Kidney epithelial cell (primary cell): ENCODE results near the gene DHFR2. TPM values are rescaled to one million over a fixed set of nuclear protein-coding genes. Genes with fewer than 3 reads are reported as not detected.
"Not testable (repeated sequence)": the region's sequence is repeated elsewhere in the genome, so short reads cannot be mapped to it uniquely, and the experiment has no call there.

Experiments used
- DNase-seq: peaks from one replicate; pipeline ENCODE4 v3.0.0-alpha.2; 2010; ENCODE audit warnings: low read depth
- H3K27me3 ChIP-seq: 2 replicates; pipeline ENCODE4 v1.6.0; 2011; ENCODE audit warnings: low read length; ENCODE audit not compliant: control insufficient read depth, insufficient read depth
- H3K36me3 ChIP-seq: 2 replicates; pipeline ENCODE4 v1.5.1; 2011; ENCODE audit warnings: low read length; ENCODE audit not compliant: control insufficient read depth, insufficient read depth
- H3K4me3 ChIP-seq: 2 replicates; pipeline ENCODE4 v1.5.1; 2011; ENCODE audit warnings: low read depth, mild to moderate bottlenecking, control low read depth, low read length
- total RNA-seq: library from RNA; depleted of rRNA; stranded (reverse); fragments of >200 nt; gene quantifications from 2 replicates; pipeline ENCODE4 v1.2.3, GENCODE V29; 2015
- TF ChIP-seq, protein P1 (sequence below): IDR thresholded peaks from 2 replicates; pipeline ENCODE4 v1.5.1; 2011; ENCODE audit warnings: mild to moderate bottlenecking, moderate library complexity, low read length, control low read depth, inconsistent platforms; ENCODE audit not compliant: insufficient read depth, poor library complexity, severe bottlenecking

DHFR2 gene
- total RNA-seq, 1 donor from 2014 or later = 2.1 TPM

DNA sequence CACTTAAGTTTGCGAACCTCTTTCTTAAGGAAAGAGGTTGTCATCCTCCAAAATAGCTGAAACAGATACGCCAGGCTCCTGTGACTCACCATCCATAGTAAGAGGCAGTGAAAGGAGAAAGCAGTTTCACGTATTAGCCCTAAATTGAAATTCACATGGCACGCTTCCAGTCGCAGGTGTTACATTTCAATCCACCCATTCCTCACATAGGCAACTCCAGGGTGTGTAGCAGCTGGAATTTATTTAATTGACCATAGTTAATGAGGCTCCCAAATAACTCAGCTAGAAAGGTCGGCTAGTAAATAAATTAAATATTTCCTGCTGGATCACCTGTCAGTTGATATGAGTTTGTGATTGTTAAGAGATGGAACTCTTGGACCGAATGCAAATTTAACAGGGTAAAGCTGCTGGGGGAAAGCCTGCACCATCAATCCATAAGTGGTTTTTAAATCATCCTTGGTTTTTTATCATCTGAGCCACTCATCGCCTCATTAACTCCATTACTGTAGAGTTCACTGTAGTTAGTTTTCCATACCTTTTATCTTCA, 19.7 kb upstream of the DHFR2 start:
- H3K4me3 ChIP-seq = no peak overlapping the region
- TF ChIP-seq, protein P1, sequence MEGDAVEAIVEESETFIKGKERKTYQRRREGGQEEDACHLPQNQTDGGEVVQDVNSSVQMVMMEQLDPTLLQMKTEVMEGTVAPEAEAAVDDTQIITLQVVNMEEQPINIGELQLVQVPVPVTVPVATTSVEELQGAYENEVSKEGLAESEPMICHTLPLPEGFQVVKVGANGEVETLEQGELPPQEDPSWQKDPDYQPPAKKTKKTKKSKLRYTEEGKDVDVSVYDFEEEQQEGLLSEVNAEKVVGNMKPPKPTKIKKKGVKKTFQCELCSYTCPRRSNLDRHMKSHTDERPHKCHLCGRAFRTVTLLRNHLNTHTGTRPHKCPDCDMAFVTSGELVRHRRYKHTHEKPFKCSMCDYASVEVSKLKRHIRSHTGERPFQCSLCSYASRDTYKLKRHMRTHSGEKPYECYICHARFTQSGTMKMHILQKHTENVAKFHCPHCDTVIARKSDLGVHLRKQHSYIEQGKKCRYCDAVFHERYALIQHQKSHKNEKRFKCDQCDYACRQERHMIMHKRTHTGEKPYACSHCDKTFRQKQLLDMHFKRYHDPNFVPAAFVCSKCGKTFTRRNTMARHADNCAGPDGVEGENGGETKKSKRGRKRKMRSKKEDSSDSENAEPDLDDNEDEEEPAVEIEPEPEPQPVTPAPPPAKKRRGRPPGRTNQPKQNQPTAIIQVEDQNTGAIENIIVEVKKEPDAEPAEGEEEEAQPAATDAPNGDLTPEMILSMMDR = no peak
- H3K36me3 ChIP-seq = no peaks in the 10 kb centered on the region
- H3K27me3 ChIP-seq = no peaks in the 10 kb centered on the region
- peak; percentile 4 for DNase-seq

DNA sequence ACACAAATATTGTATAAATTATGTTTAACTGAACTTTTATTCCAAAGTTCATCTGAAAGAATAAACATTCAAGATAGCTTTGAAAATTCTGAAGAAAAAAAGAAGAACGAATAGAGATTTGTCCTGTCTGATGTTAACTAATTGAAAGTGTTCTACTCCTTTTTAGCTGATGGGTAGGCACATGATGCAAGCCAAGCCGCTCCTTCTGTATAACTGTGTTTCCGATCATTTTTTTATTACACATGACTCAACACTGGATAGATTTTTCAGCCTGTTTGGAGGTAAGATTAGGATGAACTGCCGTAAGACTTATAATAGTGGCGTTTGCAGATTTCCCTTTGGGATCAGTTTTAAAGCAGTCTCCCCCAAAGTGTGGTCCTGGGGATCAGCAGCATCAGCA, 19.2 kb upstream of the DHFR2 start:
- no peaks in the 10 kb centered on the region for H3K36me3 ChIP-seq
- no peak for DNase-seq
- H3K27me3 ChIP-seq = no peaks in the 10 kb centered on the region
- TF ChIP-seq, protein P1 = no peak
- H3K4me3 ChIP-seq = no peak overlapping the region

DNA sequence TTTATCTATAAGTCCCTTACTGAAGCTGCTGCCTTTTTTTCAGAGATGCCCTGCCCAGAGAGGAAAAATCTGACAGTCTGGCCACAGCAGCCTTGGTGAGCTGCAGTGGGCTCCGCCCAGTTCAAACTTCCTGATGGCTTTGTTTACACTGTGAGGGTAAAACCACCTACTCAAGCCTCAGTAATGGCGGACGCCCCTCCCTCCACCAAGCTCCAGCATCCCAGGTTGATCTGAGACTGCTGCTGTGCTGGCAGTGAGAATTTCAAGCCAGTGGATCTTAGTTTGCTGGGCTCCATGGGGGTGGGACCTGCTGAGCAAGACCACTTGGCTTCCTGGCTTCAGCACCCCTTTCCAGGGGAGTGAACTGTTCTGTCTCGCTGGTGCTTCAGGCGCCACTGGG, 17.8 kb upstream of the DHFR2 start:
- H3K4me3 ChIP-seq, H3K27me3 ChIP-seq: not testable (repeated sequence)

DNA sequence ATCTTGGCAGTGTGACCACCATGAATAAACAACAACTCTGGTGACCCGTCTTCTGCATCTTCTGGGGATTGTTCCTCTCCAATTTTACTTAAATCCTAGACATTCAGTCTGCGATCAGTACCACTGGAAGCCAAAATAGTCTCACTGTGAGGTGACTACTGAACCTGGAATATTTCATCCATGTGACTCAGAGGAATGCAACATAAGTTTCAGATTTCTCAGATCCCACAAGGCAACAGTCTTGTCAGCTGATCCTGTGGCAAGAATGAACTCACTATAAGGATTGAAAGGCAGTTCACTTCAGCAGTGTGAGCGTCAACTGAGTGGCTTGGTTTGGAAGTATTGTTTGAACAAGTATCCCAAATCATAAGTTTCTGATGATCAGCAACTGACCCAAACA, 13.3 kb upstream of the DHFR2 start:
- Histone ChIP-seq H3K27me3 (no peaks in the 10 kb centered on the region), H3K4me3 (no peak overlapping the region), H3K36me3 (no peaks in the 10 kb centered on the region)
- DNase-seq = peak; percentile 4
- TF ChIP-seq, protein P1 = no peak

More for the DNA sequence above, 17.8 kb upstream of the DHFR2 start:
- not testable (repeated sequence) for H3K36me3 ChIP-seq, DNase-seq

DNA sequence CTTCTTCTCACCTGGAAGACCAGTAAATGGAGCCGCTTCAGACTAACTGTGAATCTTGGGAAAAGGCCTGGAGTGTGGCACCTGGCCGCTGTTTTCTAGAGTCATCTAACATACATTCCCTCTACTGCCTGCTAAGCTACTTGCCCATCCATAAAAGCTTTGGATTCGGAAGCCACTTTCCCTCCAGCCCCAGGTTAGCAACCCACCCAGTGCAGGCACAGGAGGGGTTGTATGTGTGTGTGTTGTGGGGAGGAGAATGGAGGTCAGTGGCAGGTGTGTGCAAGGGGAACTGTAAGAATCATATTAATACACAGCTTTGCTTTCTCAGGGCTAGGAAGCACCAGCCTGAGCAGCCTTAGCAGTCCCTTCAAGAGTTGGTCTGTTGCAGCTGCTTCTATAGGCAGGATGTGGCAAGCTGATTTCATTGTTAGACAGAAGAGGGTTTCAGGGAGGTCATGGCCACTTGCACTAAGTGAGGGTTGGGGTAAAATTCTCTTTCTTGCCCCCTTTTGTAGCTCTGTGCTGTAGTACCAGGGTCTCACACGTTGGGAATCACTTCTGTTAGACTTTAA, 9.1 kb upstream of the DHFR2 start:
- TF ChIP-seq, protein P1 = no peak
- Histone ChIP-seq H3K27me3 (no peaks in the 10 kb centered on the region), H3K4me3 (no peak overlapping the region), H3K36me3 (peaks cover 2% of the 10 kb centered on the region)
- DNase-seq = no peak

DNA sequence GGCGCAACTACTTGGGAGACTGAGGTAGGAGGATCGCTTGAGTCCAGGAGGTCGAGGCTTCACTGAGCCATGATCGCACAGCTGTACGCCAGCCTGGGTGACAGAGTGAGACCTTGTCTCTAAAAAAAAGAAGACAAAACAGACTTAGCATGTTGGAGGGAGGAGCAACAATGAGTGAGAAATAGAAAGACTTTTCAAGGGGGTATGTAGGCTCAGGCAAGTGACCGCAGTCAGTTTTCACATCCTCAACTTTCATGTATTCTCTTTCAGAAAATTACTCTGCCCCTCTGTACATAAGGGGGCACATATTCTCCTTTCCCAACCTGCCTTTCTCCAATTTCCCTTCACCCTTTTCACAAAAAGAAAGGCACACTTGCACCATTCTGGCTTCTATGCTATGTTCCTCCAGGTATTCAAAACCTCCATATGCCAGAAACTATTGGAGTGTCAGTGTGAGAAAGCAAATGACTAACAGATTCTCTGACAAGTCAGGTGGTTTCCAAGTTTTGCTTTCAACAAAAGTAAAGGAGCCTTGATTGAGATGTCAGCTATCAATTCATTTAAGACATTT, 7.7 kb upstream of the DHFR2 start:
- H3K36me3 ChIP-seq = peaks cover 2% of the 10 kb centered on the region
- H3K4me3 ChIP-seq = no peak overlapping the region
- no peaks in the 10 kb centered on the region for H3K27me3 ChIP-seq
- TF ChIP-seq, protein P1 = no peak
- no peak for DNase-seq
